MM.1S (cell line): ENCODE results near the gene SLITRK2.

Source experiments
- CTCF ChIP-seq: fragments of 300-600 bp; sonication (generic); IDR thresholded peaks from 2 replicates; pipeline ENCODE4 v1.5.1; 2016; ENCODE audit warnings: antibody characterized with exemption, low read length, mixed read lengths
- EZH2 ChIP-seq: fragments of 300-600 bp; sonication (generic); optimal IDR thresholded peaks from 2 replicates; pipeline ENCODE3; 2017; ENCODE audit warnings: low read depth, mild to moderate bottlenecking, antibody characterized with exemption, low read length, mixed read lengths

GRCh38 chrX:145818186-145819113, 821 bp downstream of the SLITRK2 start:
- TF ChIP-seq CTCF (no peak), EZH2 (no peak)
